ENCODE data around the gene ABCC3.

Gene ABCC3

DNA sequence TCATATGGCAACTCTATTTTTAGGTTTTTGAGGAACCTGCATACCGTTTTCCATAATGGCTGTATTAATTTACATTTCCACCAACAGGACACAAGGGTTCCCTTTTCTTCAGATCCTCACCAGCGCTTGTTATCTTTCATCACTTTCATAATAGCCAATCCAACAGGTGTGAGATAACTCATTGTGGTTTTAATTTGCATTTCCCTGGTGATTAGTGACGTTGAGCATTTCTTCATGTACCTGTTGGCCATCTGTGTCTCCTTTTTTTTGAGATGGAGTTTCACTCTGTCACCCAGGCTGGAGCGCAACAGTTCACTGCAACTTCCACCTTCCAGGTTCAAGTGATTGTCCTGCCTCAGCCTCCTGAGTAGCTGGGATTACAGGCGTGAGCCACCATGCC lies 36.2 kb upstream of the ABCC3 start:
- no peak for DNase-seq (ENCODE audit: insufficient read length, low spot score)
- no peak for TF ChIP-seq CTCF (IDR thresholded peaks at IDR 0.05; ENCODE audit: insufficient read depth, missing control alignments)
- no peak for FAIRE-seq

- FAIRE-seq (no peak), DNase-seq (ENCODE audit: insufficient read length, low spot score) (no peak)
- no peak for TF ChIP-seq CTCF (IDR thresholded peaks at IDR 0.05; ENCODE audit: insufficient read depth, missing control alignments)
These were observed 35.1 kb upstream of the ABCC3 start for GRCh38 chr17:50599606-50600005.

DNA sequence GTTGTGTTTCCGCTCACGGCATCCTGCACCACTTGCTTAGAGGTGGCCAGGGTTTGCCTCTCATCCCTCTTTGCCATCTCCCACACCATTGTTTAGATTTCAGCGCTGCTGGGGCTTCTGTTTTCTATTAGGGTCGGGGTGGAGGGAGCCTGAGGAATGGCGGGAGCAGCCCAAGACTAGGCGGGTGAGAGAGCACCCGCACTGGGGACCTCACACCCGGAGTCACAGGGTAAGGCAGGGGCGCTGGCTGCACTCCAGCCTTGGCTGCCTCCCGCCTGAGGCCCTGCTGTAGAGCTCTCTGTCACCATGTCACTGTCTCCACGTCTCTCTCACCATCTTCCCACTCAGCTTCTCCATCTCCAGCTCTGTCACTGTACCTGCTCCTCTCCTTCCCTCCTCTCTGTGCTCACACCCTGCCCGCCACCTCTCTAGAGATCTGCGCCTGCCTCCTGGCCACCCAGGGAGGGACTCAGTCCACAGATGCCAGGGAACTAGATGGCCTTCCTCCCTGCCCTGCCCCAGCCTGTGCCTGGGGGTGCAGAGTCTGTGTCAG lies 32.8 kb upstream of the ABCC3 start:
- DNase-seq (ENCODE audit: insufficient read length, low spot score) (no peak), FAIRE-seq (no peak)
- no peak for TF ChIP-seq CTCF (IDR thresholded peaks at IDR 0.05; ENCODE audit: insufficient read depth, missing control alignments)

DNA sequence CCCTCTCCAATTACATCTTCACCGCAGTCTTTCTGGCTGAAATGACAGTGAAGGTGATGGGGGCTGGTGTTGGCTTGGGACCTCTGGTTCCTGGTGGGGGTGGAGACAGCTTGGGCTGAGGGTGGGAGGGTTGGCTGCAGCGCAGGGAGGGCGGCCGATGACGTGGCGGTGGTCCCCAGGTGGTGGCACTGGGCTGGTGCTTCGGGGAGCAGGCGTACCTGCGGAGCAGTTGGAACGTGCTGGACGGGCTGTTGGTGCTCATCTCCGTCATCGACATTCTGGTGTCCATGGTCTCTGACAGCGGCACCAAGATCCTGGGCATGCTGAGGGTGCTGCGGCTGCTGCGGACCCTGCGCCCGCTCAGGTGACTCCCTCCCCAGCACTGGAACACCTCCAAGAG lies 31.8 kb upstream of the ABCC3 start:
- FAIRE-seq (no peak), DNase-seq (ENCODE audit: insufficient read length, low spot score) (no peak)
- TF ChIP-seq CTCF (IDR thresholded peaks at IDR 0.05; ENCODE audit: insufficient read depth, missing control alignments) = no peak

- FAIRE-seq = no peak
- no peak for DNase-seq (ENCODE audit: insufficient read length, low spot score)
- TF ChIP-seq CTCF (IDR thresholded peaks at IDR 0.05; ENCODE audit: insufficient read depth, missing control alignments) = peak; percentile 3
These were observed 31.3 kb upstream of the ABCC3 start for GRCh38 chr17:50603340-50603739.

- DNase-seq (ENCODE audit: insufficient read length, low spot score) = no peak
- TF ChIP-seq CTCF (IDR thresholded peaks at IDR 0.05; ENCODE audit: insufficient read depth, missing control alignments) = no peak
- no peak for FAIRE-seq
These were observed 30.2 kb upstream of the ABCC3 start for GRCh38 chr17:50604513-50604912.

DNA sequence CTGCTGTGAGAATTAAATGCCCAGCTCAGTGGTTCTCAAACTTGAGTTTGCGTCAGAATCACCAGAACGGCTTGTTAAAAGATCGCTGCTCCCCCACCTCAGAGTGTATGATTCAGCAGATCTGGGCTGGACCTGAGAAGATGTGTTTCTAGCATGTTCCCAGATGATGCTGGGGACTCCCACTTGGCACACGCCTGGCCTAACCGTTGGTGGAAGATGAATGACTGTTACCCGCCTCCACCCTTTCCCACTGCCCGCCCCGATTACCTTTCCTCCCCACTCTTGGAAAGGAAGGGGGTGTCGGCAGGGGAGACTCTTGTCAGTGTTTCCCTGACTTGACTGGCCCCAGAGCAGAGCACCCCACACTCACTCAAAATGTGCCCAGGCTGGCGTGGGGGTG lies 29.3 kb upstream of the ABCC3 start:
- no peak for TF ChIP-seq CTCF (IDR thresholded peaks at IDR 0.05; ENCODE audit: insufficient read depth, missing control alignments)
- no peak for DNase-seq (ENCODE audit: insufficient read length, low spot score)
- no peak for FAIRE-seq
